ENCODE data around the gene CDH16.

CDH16 gene

GRCh38 chr16:66923247-66923731 is 4.6 kb upstream of the CDH16 start:
- Histone ChIP-seq H3K79me2 (ENCODE audit: low read length) (no peaks in the 10 kb centered on the region), H3K36me3 (replicated peaks; ENCODE audit: low read depth, low read length) (no peaks in the 10 kb centered on the region), H3K9me3 (ENCODE audit: insufficient read depth, low read length) (no peaks in the 10 kb centered on the region), H4K20me1 (ENCODE audit: insufficient read depth, low read length) (no peaks in the 10 kb centered on the region), H3K27ac (ENCODE audit: low read length) (no peak overlapping the region), H3K4me2 (ENCODE audit: low read length) (no peak overlapping the region), H3K27me3 (ENCODE audit: low read depth, low read length) (no peaks in the 10 kb centered on the region), H3K9ac (ENCODE audit: low read length) (no peak overlapping the region), H3K4me1 (ENCODE audit: low read length) (peaks cover 20% of the 10 kb centered on the region), H3K4me3 (ENCODE audit: low read length) (no peak overlapping the region), H2AFZ (ENCODE audit: low read depth, low read length) (no peak overlapping the region)
- TF ChIP-seq, protein P1, sequence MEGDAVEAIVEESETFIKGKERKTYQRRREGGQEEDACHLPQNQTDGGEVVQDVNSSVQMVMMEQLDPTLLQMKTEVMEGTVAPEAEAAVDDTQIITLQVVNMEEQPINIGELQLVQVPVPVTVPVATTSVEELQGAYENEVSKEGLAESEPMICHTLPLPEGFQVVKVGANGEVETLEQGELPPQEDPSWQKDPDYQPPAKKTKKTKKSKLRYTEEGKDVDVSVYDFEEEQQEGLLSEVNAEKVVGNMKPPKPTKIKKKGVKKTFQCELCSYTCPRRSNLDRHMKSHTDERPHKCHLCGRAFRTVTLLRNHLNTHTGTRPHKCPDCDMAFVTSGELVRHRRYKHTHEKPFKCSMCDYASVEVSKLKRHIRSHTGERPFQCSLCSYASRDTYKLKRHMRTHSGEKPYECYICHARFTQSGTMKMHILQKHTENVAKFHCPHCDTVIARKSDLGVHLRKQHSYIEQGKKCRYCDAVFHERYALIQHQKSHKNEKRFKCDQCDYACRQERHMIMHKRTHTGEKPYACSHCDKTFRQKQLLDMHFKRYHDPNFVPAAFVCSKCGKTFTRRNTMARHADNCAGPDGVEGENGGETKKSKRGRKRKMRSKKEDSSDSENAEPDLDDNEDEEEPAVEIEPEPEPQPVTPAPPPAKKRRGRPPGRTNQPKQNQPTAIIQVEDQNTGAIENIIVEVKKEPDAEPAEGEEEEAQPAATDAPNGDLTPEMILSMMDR (IDR thresholded peaks at IDR 0.05; ENCODE audit: low read depth, low read length), result no peak
- no peak for TF ChIP-seq EZH2phosphoT487 (IDR thresholded peaks at IDR 0.05; ENCODE audit: low read depth)

- no peak overlapping the region for H3K27ac ChIP-seq (ENCODE audit: low read length)
Observed at GRCh38 chr16:66921729-66922450, 3.2 kb upstream of the CDH16 start.

DNA sequence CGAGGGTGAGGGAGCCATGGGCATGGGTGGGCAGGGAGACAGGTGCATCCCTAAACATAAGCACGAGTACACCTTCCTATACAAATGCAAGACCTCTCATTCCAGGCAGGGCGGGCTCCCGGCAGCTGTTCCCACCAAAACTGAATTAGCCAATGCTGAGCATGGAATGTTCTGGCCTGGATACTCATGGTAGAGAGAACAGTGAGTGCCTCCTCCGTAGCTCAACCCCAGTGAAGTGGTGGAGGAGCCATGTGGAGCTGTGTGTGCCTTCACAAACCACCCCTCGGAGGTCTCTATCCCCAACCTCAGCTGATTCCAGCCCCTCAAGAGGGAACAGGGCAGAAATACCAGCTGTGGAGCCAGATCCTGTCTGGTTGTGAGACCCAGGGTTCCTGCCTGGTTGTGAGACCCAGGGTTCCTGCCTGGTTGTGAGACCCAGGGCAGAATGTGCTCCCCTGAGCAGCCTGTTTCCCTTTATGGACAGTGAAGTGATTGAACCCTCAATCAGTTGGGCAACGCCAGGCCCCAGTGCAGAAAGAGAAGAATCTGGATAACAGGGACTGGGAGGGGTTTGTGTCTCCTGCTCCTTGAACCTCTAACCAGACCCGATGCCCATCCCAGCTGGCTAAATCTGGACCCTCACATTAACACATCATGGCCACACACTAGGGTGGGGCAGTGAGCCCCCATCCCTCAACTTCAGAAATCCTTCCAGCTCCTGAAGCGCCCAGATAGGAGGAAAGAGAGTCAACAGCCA is 2.4 kb upstream of the CDH16 start:
- no peak overlapping the region for H3K9ac ChIP-seq (ENCODE audit: low read length)
- no peak overlapping the region for H2AFZ ChIP-seq (ENCODE audit: low read depth, low read length)
- TF ChIP-seq, protein P1 (IDR thresholded peaks at IDR 0.05; ENCODE audit: low read depth, low read length), result no peak
- TF ChIP-seq EZH2phosphoT487 (IDR thresholded peaks at IDR 0.05; ENCODE audit: low read depth), result no peak
- no peaks in the 10 kb centered on the region for H4K20me1 ChIP-seq (ENCODE audit: insufficient read depth, low read length)
- H3K4me2 ChIP-seq (ENCODE audit: low read length), result no peak overlapping the region
- peaks cover 3% of the 10 kb centered on the region; the same call in 1 of the 2 replicates for H3K4me1 ChIP-seq (ENCODE audit: low read length)
- no peaks in the 10 kb centered on the region for H3K79me2 ChIP-seq (ENCODE audit: low read length)
- no peaks in the 10 kb centered on the region for H3K9me3 ChIP-seq (ENCODE audit: insufficient read depth, low read length)
- 0 out of 2 replicates have a peak, but pooled peaks cover 5% of the 10 kb centered on the region for H3K27me3 ChIP-seq (ENCODE audit: low read depth, low read length)
- H3K27ac ChIP-seq (ENCODE audit: low read length), result no peak overlapping the region
- no peaks in the 10 kb centered on the region for H3K36me3 ChIP-seq (replicated peaks; ENCODE audit: low read depth, low read length)
- H3K4me3 ChIP-seq (ENCODE audit: low read length), result no peak overlapping the region

More at GRCh38 chr16:66921729-66922450, 3.2 kb upstream of the CDH16 start:
- H3K4me3 ChIP-seq (ENCODE audit: low read length), result no peak overlapping the region
- H2AFZ ChIP-seq (ENCODE audit: low read depth, low read length), result no peak overlapping the region
- TF ChIP-seq, protein P1 (IDR thresholded peaks at IDR 0.05; ENCODE audit: low read depth, low read length), result no peak
- TF ChIP-seq EZH2phosphoT487 (IDR thresholded peaks at IDR 0.05; ENCODE audit: low read depth), result no peak
- H3K36me3 ChIP-seq (replicated peaks; ENCODE audit: low read depth, low read length), result no peaks in the 10 kb centered on the region
- no peaks in the 10 kb centered on the region for H3K27me3 ChIP-seq (ENCODE audit: low read depth, low read length)
- H4K20me1 ChIP-seq (ENCODE audit: insufficient read depth, low read length), result no peaks in the 10 kb centered on the region
- H3K79me2 ChIP-seq (ENCODE audit: low read length), result no peaks in the 10 kb centered on the region
- no peak overlapping the region for H3K4me2 ChIP-seq (ENCODE audit: low read length)
- H3K4me1 ChIP-seq (ENCODE audit: low read length), result peaks cover 11% of the 10 kb centered on the region
- no peak overlapping the region for H3K9ac ChIP-seq (ENCODE audit: low read length)
- H3K9me3 ChIP-seq (ENCODE audit: insufficient read depth, low read length), result no peaks in the 10 kb centered on the region

DNA sequence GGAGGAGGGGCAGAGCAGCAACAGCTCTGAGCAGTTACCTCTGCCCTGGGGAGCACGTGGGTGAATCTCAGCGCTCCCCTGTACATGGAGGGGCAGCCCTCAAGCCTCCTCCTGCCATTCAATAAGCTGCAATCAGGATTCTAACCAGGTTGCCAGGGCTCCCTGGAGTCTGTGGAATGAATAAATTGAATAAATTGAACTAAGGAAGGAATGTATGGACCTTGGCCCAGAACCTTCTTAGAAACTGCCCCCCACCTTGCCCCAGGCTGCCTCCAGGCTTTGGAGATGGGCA is 1.6 kb upstream of the CDH16 start:
- Histone ChIP-seq H3K79me2 (ENCODE audit: low read length) (no peaks in the 10 kb centered on the region), H3K27ac (ENCODE audit: low read length) (no peak overlapping the region), H3K4me1 (ENCODE audit: low read length) (0 out of 2 replicates have a peak, but pooled peaks cover 3% of the 10 kb centered on the region), H3K4me2 (ENCODE audit: low read length) (no peak overlapping the region), H3K9me3 (ENCODE audit: insufficient read depth, low read length) (no peaks in the 10 kb centered on the region), H3K27me3 (ENCODE audit: low read depth, low read length) (0 out of 2 replicates have a peak, but pooled peaks cover 8% of the 10 kb centered on the region), H3K9ac (ENCODE audit: low read length) (no peak overlapping the region), H4K20me1 (ENCODE audit: insufficient read depth, low read length) (no peaks in the 10 kb centered on the region), H3K4me3 (ENCODE audit: low read length) (no peak overlapping the region), H2AFZ (ENCODE audit: low read depth, low read length) (no peak overlapping the region), H3K36me3 (replicated peaks; ENCODE audit: low read depth, low read length) (no peaks in the 10 kb centered on the region)
- TF ChIP-seq, protein P1 (IDR thresholded peaks at IDR 0.05; ENCODE audit: low read depth, low read length), result no peak
- no peak for TF ChIP-seq EZH2phosphoT487 (IDR thresholded peaks at IDR 0.05; ENCODE audit: low read depth)
